ENCODE results near the gene SPINT4.

- TF ChIP-seq CTCF (IDR thresholded peaks at IDR 0.05; ENCODE audit: poor library complexity, severe bottlenecking) (no peak), POLR2AphosphoS5 (IDR thresholded peaks at IDR 0.05) (no peak), MXI1 (conservative IDR thresholded peaks at IDR 0.05; ENCODE audit: poor library complexity, severe bottlenecking) (no peak), TAF1 (IDR thresholded peaks at IDR 0.05; ENCODE audit: low read depth) (no peak), REST (IDR thresholded peaks at IDR 0.05; ENCODE audit: borderline replicate concordance) (no peak), EZH2 (IDR thresholded peaks at IDR 0.05; ENCODE audit: borderline replicate concordance, insufficient read depth, low read length, poor library complexity, severe bottlenecking) (no peak)
These were observed 13.4 kb downstream of the SPINT4 start for GRCh38 chr20:45735552-45735951.

Data from neural cell (in vitro differentiated cells).